ENCODE results near the gene PRRT1.

- TF ChIP-seq CTCF (IDR thresholded peaks at IDR 0.05) (no peak), POLR2A (IDR thresholded peaks at IDR 0.05) (no peak)
Measured at GRCh38 chr6:32189742-32190053, 38.0 kb upstream of the PRRT1 start.
